ENCODE results near the gene TMEM272.

DNA sequence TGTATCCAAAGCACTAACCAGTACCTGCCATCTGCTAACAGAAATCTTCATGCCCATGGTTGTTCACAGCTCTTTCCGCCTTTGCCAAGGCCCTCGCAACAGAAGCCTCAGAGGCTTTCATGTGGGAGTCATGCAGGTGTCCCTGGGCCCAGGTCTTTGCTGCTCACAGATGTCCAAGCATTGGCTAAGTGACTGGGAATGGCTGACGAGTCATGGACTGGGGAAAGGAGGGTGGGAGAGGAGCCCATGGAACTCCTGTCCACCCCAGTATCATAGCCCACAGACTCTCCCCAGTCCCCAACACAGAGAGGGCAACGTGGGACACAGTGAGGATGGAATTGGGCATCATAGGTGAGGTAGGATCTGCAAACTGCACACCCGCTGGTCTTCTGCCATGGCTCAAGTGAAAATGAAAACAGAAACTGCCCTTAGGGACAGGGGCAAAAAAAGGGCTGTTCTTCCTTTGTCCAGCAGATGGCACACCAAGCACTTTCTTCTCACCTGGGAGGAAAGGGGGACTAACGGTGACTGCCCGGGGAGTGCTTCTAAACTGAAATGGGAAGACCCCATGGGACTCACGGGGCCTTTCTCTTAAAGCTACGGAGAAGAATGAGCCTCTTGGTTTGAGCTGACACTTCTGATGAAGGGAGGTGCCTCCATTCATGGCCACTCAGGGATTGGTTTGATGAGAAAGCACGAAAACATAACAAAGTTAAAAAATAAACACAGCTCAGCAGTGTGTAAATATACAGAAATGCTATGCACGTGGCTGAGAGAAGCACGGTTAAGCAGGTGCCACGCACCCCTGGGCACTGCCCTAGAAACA lies 29.9 kb downstream of the TMEM272 start:
- TF ChIP-seq CTCF (conservative IDR thresholded peaks at IDR 0.05 in 1 of 2, IDR thresholded peaks at IDR 0.05 in 1 of 2; ENCODE audit: extremely low read depth in 1 of 2, insufficient read depth in 1 of 2, low read depth in 1 of 2, low read length in 2 of 2): peak; percentile 85 to 86
- TF ChIP-seq EZH2 (IDR thresholded peaks at IDR 0.05; ENCODE audit: borderline replicate concordance, low read length): no peak

All from mammary epithelial cell (primary cell).